ENCODE measurements around the gene RBMS3. TPM values are rescaled to one million over a fixed set of nuclear protein-coding genes. Genes with fewer than 3 reads are reported as not detected.
"Not testable (repeated sequence)": the region's sequence is repeated elsewhere in the genome, so short reads cannot be mapped to it uniquely, and the experiment has no call there.

The RBMS3 gene
- total RNA-seq, 2 donors from 2014 or later = 1.4 to 3.5 TPM

GRCh38 chr3:29503314-29503713, 222.4 kb downstream of the RBMS3 start:
- peaks cover 21% of the 10 kb centered on the region for H3K9me3 Mint-ChIP-seq
- H3K4me1 Mint-ChIP-seq (ENCODE audit: low read depth in 2 of 2) = no peaks in the 10 kb centered on the region
- no peaks in the 10 kb centered on the region for H3K36me3 Mint-ChIP-seq
- H3K27me3 Mint-ChIP-seq = no peaks in the 10 kb centered on the region
- ATAC-seq (no peak), DNase-seq (ENCODE audit: low spot score) (no peak)
- H3K27ac Mint-ChIP-seq = no peak overlapping the region
- no peak overlapping the region for H3K4me3 Mint-ChIP-seq

GRCh38 chr3:29503958-29504357, 223.1 kb downstream of the RBMS3 start:
- H3K27ac Mint-ChIP-seq = no peak overlapping the region
- DNase-seq (ENCODE audit: low spot score) = no peak
- no peaks in the 10 kb centered on the region for H3K36me3 Mint-ChIP-seq
- H3K9me3 Mint-ChIP-seq = peaks cover 21% of the 10 kb centered on the region
- ATAC-seq = no peak
- H3K27me3 Mint-ChIP-seq = no peaks in the 10 kb centered on the region
- H3K4me3 Mint-ChIP-seq = no peak overlapping the region
- H3K4me1 Mint-ChIP-seq (ENCODE audit: low read depth in 2 of 2) = no peaks in the 10 kb centered on the region

GRCh38 chr3:29506502-29506901, 225.6 kb downstream of the RBMS3 start:
- DNase-seq (ENCODE audit: low spot score) (no peak), ATAC-seq (no peak)
- Mint-ChIP-seq H3K36me3 (no peaks in the 10 kb centered on the region), H3K4me1 (ENCODE audit: low read depth in 2 of 2) (no peaks in the 10 kb centered on the region), H3K9me3 (peaks cover 23% of the 10 kb centered on the region), H3K27ac (no peak overlapping the region), H3K27me3 (no peaks in the 10 kb centered on the region), H3K4me3 (no peak overlapping the region)

GRCh38 chr3:29511701-29512100, 230.8 kb downstream of the RBMS3 start:
- H3K4me3 Mint-ChIP-seq = no peak overlapping the region

GRCh38 chr3:29512641-29513040, 231.8 kb downstream of the RBMS3 start:
- no peak for DNase-seq (ENCODE audit: low spot score)
- peaks cover 18% of the 10 kb centered on the region for H3K9me3 Mint-ChIP-seq
- H3K4me1 Mint-ChIP-seq (ENCODE audit: low read depth in 2 of 2) = no peaks in the 10 kb centered on the region
- no peak for ATAC-seq
- H3K27me3 Mint-ChIP-seq = no peaks in the 10 kb centered on the region
- H3K27ac Mint-ChIP-seq = no peak overlapping the region
- H3K4me3 Mint-ChIP-seq = no peak overlapping the region
- H3K36me3 Mint-ChIP-seq = no peaks in the 10 kb centered on the region

More at GRCh38 chr3:29511701-29512100, 230.8 kb downstream of the RBMS3 start:
- Mint-ChIP-seq H3K9me3 (peaks cover 20% of the 10 kb centered on the region), H3K36me3 (no peaks in the 10 kb centered on the region), H3K27ac (no peak overlapping the region), H3K27me3 (no peaks in the 10 kb centered on the region), H3K4me1 (ENCODE audit: low read depth in 2 of 2) (no peaks in the 10 kb centered on the region)
- ATAC-seq = no peak
- no peak for DNase-seq (ENCODE audit: low spot score)

GRCh38 chr3:29513236-29513635, 232.4 kb downstream of the RBMS3 start:
- peaks cover 18% of the 10 kb centered on the region for H3K9me3 Mint-ChIP-seq

GRCh38 chr3:29514170-29514569, 233.3 kb downstream of the RBMS3 start:
- peaks cover 20% of the 10 kb centered on the region for H3K9me3 Mint-ChIP-seq
- no peaks in the 10 kb centered on the region for H3K36me3 Mint-ChIP-seq
- no peak overlapping the region for H3K4me3 Mint-ChIP-seq
- H3K27ac Mint-ChIP-seq = no peak overlapping the region
- ATAC-seq = no peak
- no peaks in the 10 kb centered on the region for H3K4me1 Mint-ChIP-seq (ENCODE audit: low read depth in 2 of 2)
- H3K27me3 Mint-ChIP-seq = no peaks in the 10 kb centered on the region
- no peak for DNase-seq (ENCODE audit: low spot score)

More at GRCh38 chr3:29513236-29513635, 232.4 kb downstream of the RBMS3 start:
- DNase-seq (ENCODE audit: low spot score) (no peak), ATAC-seq (no peak)
- Mint-ChIP-seq H3K27ac (no peak overlapping the region), H3K4me1 (ENCODE audit: low read depth in 2 of 2) (no peaks in the 10 kb centered on the region), H3K36me3 (no peaks in the 10 kb centered on the region), H3K27me3 (no peaks in the 10 kb centered on the region), H3K4me3 (no peak overlapping the region)

GRCh38 chr3:29514912-29515311, 234.0 kb downstream of the RBMS3 start:
- DNase-seq (ENCODE audit: low spot score) (no peak), ATAC-seq (no peak)
- no peak overlapping the region for H3K4me3 Mint-ChIP-seq
- H3K9me3 Mint-ChIP-seq = peaks cover 18% of the 10 kb centered on the region
- no peaks in the 10 kb centered on the region for H3K36me3 Mint-ChIP-seq
- H3K4me1 Mint-ChIP-seq (ENCODE audit: low read depth in 2 of 2) = no peaks in the 10 kb centered on the region
- H3K27ac Mint-ChIP-seq = no peak overlapping the region
- H3K27me3 Mint-ChIP-seq = no peaks in the 10 kb centered on the region

- Mint-ChIP-seq H3K9me3 (peaks cover 14% of the 10 kb centered on the region), H3K4me3 (no peak overlapping the region)
- ATAC-seq = no peak
These were observed 234.6 kb downstream of the RBMS3 start for GRCh38 chr3:29515451-29515850.

GRCh38 chr3:29516164-29516563, 235.3 kb downstream of the RBMS3 start:
- no peak overlapping the region for H3K4me3 Mint-ChIP-seq
- ATAC-seq (no peak), DNase-seq (ENCODE audit: low spot score) (no peak)
- H3K4me1 Mint-ChIP-seq (ENCODE audit: low read depth in 2 of 2) = no peaks in the 10 kb centered on the region
- H3K36me3 Mint-ChIP-seq = no peaks in the 10 kb centered on the region
- no peaks in the 10 kb centered on the region for H3K27me3 Mint-ChIP-seq
- no peak overlapping the region for H3K27ac Mint-ChIP-seq
- peaks cover 19% of the 10 kb centered on the region for H3K9me3 Mint-ChIP-seq

More at GRCh38 chr3:29515451-29515850, 234.6 kb downstream of the RBMS3 start:
- Mint-ChIP-seq H3K27ac (no peak overlapping the region), H3K4me1 (ENCODE audit: low read depth in 2 of 2) (no peaks in the 10 kb centered on the region), H3K36me3 (no peaks in the 10 kb centered on the region), H3K27me3 (no peaks in the 10 kb centered on the region)
- DNase-seq (ENCODE audit: low spot score) = no peak

GRCh38 chr3:29520764-29521163, 239.9 kb downstream of the RBMS3 start:
- ATAC-seq = no peak
- Mint-ChIP-seq H3K4me1 (ENCODE audit: low read depth in 2 of 2) (no peaks in the 10 kb centered on the region), H3K36me3 (no peaks in the 10 kb centered on the region), H3K27me3 (no peaks in the 10 kb centered on the region), H3K4me3 (no peak overlapping the region), H3K9me3 (peaks cover 8% of the 10 kb centered on the region), H3K27ac (no peak overlapping the region)
- no peak for DNase-seq (ENCODE audit: low spot score)

GRCh38 chr3:29521293-29521692, 240.4 kb downstream of the RBMS3 start:
- Mint-ChIP-seq H3K27ac (no peak overlapping the region), H3K4me1 (ENCODE audit: low read depth in 2 of 2) (no peaks in the 10 kb centered on the region), H3K27me3 (no peaks in the 10 kb centered on the region), H3K4me3 (no peak overlapping the region), H3K36me3 (no peaks in the 10 kb centered on the region), H3K9me3 (peaks cover 8% of the 10 kb centered on the region)
- ATAC-seq = no peak
- DNase-seq (ENCODE audit: low spot score) = no peak

- no peak overlapping the region for H3K4me3 Mint-ChIP-seq
- H3K4me1 Mint-ChIP-seq (ENCODE audit: low read depth in 2 of 2) = no peaks in the 10 kb centered on the region
- DNase-seq (ENCODE audit: low spot score) (no peak), ATAC-seq (no peak)
- no peaks in the 10 kb centered on the region for H3K27me3 Mint-ChIP-seq
- peaks cover 10% of the 10 kb centered on the region for H3K9me3 Mint-ChIP-seq
- no peaks in the 10 kb centered on the region for H3K36me3 Mint-ChIP-seq
- H3K27ac Mint-ChIP-seq = no peak overlapping the region
These were observed 240.9 kb downstream of the RBMS3 start for GRCh38 chr3:29521751-29522150.

GRCh38 chr3:29524433-29524832, 243.6 kb downstream of the RBMS3 start:
- H3K27me3 Mint-ChIP-seq; DNase-seq (ENCODE audit: low spot score); H3K4me3 Mint-ChIP-seq; H3K9me3 Mint-ChIP-seq; ATAC-seq; H3K36me3 Mint-ChIP-seq; H3K27ac Mint-ChIP-seq; H3K4me1 Mint-ChIP-seq (ENCODE audit: low read depth in 2 of 2): not testable (repeated sequence)

GRCh38 chr3:29525254-29525881, 244.5 kb downstream of the RBMS3 start:
- Mint-ChIP-seq H3K27me3 (no peaks in the 10 kb centered on the region), H3K4me3 (no peak overlapping the region), H3K27ac (no peak overlapping the region), H3K9me3 (peaks cover 8% of the 10 kb centered on the region), H3K4me1 (ENCODE audit: low read depth in 2 of 2) (no peaks in the 10 kb centered on the region), H3K36me3 (no peaks in the 10 kb centered on the region)
- DNase-seq (ENCODE audit: low spot score) (no peak), ATAC-seq (no peak)
